HL-60 (cell line): ENCODE measurements around the gene INTS1.

Experiments
- CTCF ChIP-seq: IDR thresholded peaks from one replicate; pipeline ENCODE4 v1.5.1; 2011; ENCODE audit warnings: low read length, control low read depth, inconsistent platforms; ENCODE audit not compliant: insufficient read depth
- POLR2AphosphoS5 ChIP-seq: IDR thresholded peaks from 2 replicates; pipeline ENCODE4 v1.6.1; 2012; ENCODE audit warnings: low read depth
- REST ChIP-seq: IDR thresholded peaks from 2 replicates; pipeline ENCODE4 v1.6.1; 2012; ENCODE audit warnings: low read depth; ENCODE audit not compliant: insufficient replicate concordance

GRCh38 chr7:1534330-1535099 lies 30.3 kb upstream of the INTS1 start:
- TF ChIP-seq CTCF: no peak
- no peak for TF ChIP-seq POLR2AphosphoS5
- no peak for TF ChIP-seq REST
